H9 (cell line): ENCODE results near the gene TRPM3. TPM values are rescaled to one million over a fixed set of nuclear protein-coding genes. Genes with fewer than 3 reads are reported as not detected.
"Not testable (repeated sequence)": the region's sequence is repeated elsewhere in the genome, so short reads cannot be mapped to it uniquely, and the experiment has no call there.

Source experiments
- DNase-seq: peaks from one replicate; pipeline ENCODE4 v3.0.0-alpha.2; 2017
- H2AFZ ChIP-seq: one replicate; pipeline ENCODE4 v1.6.1; 2013; ENCODE audit warnings: mild to moderate bottlenecking, low read length, control low read depth, moderate library complexity
- H2AK5ac ChIP-seq: 2 replicates; pipeline ENCODE4 v1.6.1; 2013; ENCODE audit warnings: low read length, control low read depth, mixed read lengths; ENCODE audit not compliant: insufficient read length
- H2BK120ac ChIP-seq: one replicate; pipeline ENCODE4 v1.6.1; 2013; ENCODE audit warnings: low read depth, mild to moderate bottlenecking, low read length, control low read depth, inconsistent platforms; ENCODE audit not compliant: poor library complexity, severe bottlenecking
- H2BK12ac ChIP-seq: 2 replicates; pipeline ENCODE4 v1.6.1; 2013; ENCODE audit warnings: low read length, control low read depth, mixed read lengths, low read depth; ENCODE audit not compliant: insufficient read length
- H2BK15ac ChIP-seq: 2 replicates; pipeline ENCODE4 v1.6.1; 2013; ENCODE audit warnings: low read depth, low read length, control low read depth
- H2BK20ac ChIP-seq: one replicate; pipeline ENCODE4 v1.6.1; 2013; ENCODE audit warnings: low read depth, mild to moderate bottlenecking, low read length, control low read depth, inconsistent platforms; ENCODE audit not compliant: poor library complexity, severe bottlenecking
- H2BK5ac ChIP-seq: 2 replicates; pipeline ENCODE4 v1.6.1; 2013; ENCODE audit warnings: low read length, control low read depth, mixed read lengths; ENCODE audit not compliant: insufficient read length
- H3K14ac ChIP-seq: 2 replicates; pipeline ENCODE4 v1.6.1; 2013; ENCODE audit warnings: low read length, control low read depth; ENCODE audit not compliant: insufficient read depth
- H3K18ac ChIP-seq: 2 replicates; pipeline ENCODE4 v1.6.1; 2013; ENCODE audit warnings: low read depth, mild to moderate bottlenecking, mixed read lengths, low read length, control low read depth; ENCODE audit not compliant: insufficient read length
- H3K23ac ChIP-seq: 2 replicates; pipeline ENCODE4 v1.6.1; 2013; ENCODE audit warnings: low read length, control low read depth, mixed read lengths, low read depth; ENCODE audit not compliant: insufficient read length
- H3K23me2 ChIP-seq: 2 replicates; pipeline ENCODE4 v1.6.1; 2013; ENCODE audit warnings: low read depth, mild to moderate bottlenecking, mixed read lengths, low read length, control low read depth; ENCODE audit not compliant: insufficient read length, poor library complexity, severe bottlenecking
- H3K27ac ChIP-seq: 2 replicates; pipeline ENCODE4 v1.5.1; 2013; ENCODE audit warnings: low read length, control low read depth, mixed read lengths, low read depth; ENCODE audit not compliant: insufficient read length
- H3K27me3 ChIP-seq: 2 replicates; pipeline ENCODE4 v1.6.1; 2013; ENCODE audit warnings: low read length, control low read depth, inconsistent platforms; ENCODE audit not compliant: insufficient read depth
- H3K4ac ChIP-seq: 2 replicates; pipeline ENCODE4 v1.6.1; 2013; ENCODE audit warnings: low read depth, mild to moderate bottlenecking, control low read depth, inconsistent platforms, low read length, moderate library complexity
- H3K4me1 ChIP-seq: 2 replicates; pipeline ENCODE4 v1.6.1; 2013; ENCODE audit warnings: low read length, control low read depth, inconsistent platforms; ENCODE audit not compliant: insufficient read depth
- H3K4me2 ChIP-seq: 2 replicates; pipeline ENCODE4 v1.6.1; 2013; ENCODE audit warnings: low read length, control low read depth, mixed read lengths; ENCODE audit not compliant: insufficient read length, insufficient read depth
- H3K56ac ChIP-seq: 2 replicates; pipeline ENCODE4 v1.6.1; 2013; ENCODE audit warnings: low read depth, mild to moderate bottlenecking, mixed read lengths, low read length, control low read depth; ENCODE audit not compliant: insufficient read length
- H3K79me1 ChIP-seq: 2 replicates; pipeline ENCODE4 v1.6.1; 2013; ENCODE audit warnings: low read depth, mild to moderate bottlenecking, moderate library complexity, low read length, control low read depth, inconsistent platforms; ENCODE audit not compliant: insufficient read depth, poor library complexity, severe bottlenecking
- H3K79me2 ChIP-seq: 2 replicates; pipeline ENCODE4 v1.6.1; 2013; ENCODE audit warnings: low read length, control low read depth, inconsistent platforms; ENCODE audit not compliant: insufficient read depth
- H3K9ac ChIP-seq: 2 replicates; pipeline ENCODE4 v1.6.1; 2013; ENCODE audit warnings: low read length, control low read depth, mixed read lengths; ENCODE audit not compliant: insufficient read length; ENCODE audit errors: extremely low read depth
- H3K9me3 ChIP-seq: one replicate; pipeline ENCODE4 v1.6.1; 2013; ENCODE audit warnings: low read depth, low read length, inconsistent platforms; ENCODE audit not compliant: control insufficient read depth
- H3T11ph ChIP-seq: one replicate; pipeline ENCODE4 v1.6.1; 2013; ENCODE audit warnings: mild to moderate bottlenecking, low read length, control low read depth, inconsistent platforms
- H4K20me1 ChIP-seq: one replicate; pipeline ENCODE4 v1.6.1; 2013; ENCODE audit not compliant: control insufficient read depth, insufficient read length, insufficient read depth
- H4K5ac ChIP-seq: 2 replicates; pipeline ENCODE4 v1.6.1; 2013; ENCODE audit warnings: low read depth, mild to moderate bottlenecking, mixed read lengths, low read length, control low read depth; ENCODE audit not compliant: insufficient read length
- H4K8ac ChIP-seq: replicated peaks from 2 replicates; pipeline ENCODE4 v1.6.1; 2013; ENCODE audit warnings: low read length, control low read depth, mixed read lengths, low read depth; ENCODE audit not compliant: insufficient read length
- H4K91ac ChIP-seq: 2 replicates; pipeline ENCODE4 v1.6.1; 2013; ENCODE audit warnings: low read depth, mild to moderate bottlenecking, moderate library complexity, mixed read lengths, low read length, control low read depth; ENCODE audit not compliant: insufficient read length
- H3K27ac Mint-ChIP-seq, 3 experiments: 2 replicates in 2 of 3; 3 replicates in 1 of 3; pipeline ENCODE4 v1.8.0; 2020 to 2021; ENCODE audit warnings: mixed read lengths in 3 of 3, mild to moderate bottlenecking in 1 of 3, moderate library complexity in 1 of 3
- H3K27me3 Mint-ChIP-seq: 2 replicates; pipeline ENCODE4 v1.8.0; 2021; ENCODE audit warnings: low read depth, mild to moderate bottlenecking, moderate library complexity, mixed read lengths
- H3K36me3 Mint-ChIP-seq, 3 experiments: 2 replicates in 2 of 3; 3 replicates in 1 of 3; pipeline ENCODE4 v1.8.0; 2020 to 2021; ENCODE audit warnings: low read depth in 3 of 3, mixed read lengths in 3 of 3; ENCODE audit not compliant: insufficient read depth in 1 of 3
- H3K4me1 Mint-ChIP-seq, 2 experiments: 2 replicates each; pipeline ENCODE4 v1.8.0; 2020; ENCODE audit warnings: mixed read lengths in 2 of 2
- H3K4me3 Mint-ChIP-seq, 2 experiments: 2 replicates in 1 of 2; 3 replicates in 1 of 2; pipeline ENCODE4 v1.8.0; 2020 to 2021; ENCODE audit warnings: mild to moderate bottlenecking in 2 of 2, mixed read lengths in 2 of 2, moderate library complexity in 1 of 2
- H3K9me3 Mint-ChIP-seq, 2 experiments: 2 replicates in 1 of 2; 3 replicates in 1 of 2; pipeline ENCODE4 v1.8.0; 2020; ENCODE audit warnings: mild to moderate bottlenecking in 2 of 2, mixed read lengths in 2 of 2, moderate library complexity in 1 of 2
- CTCF ChIP-seq: fragments of 200-600 bp; sonication (generic); conservative IDR thresholded peaks from 3 replicates; pipeline ENCODE4 v1.8.0; 2021; ENCODE audit warnings: antibody characterized with exemption, mild to moderate bottlenecking
- WGBS: extraction: QIAGEN DNeasy Blood & Tissue Kit; methylation state at CpG from one replicate; pipeline ENCODE4 v1.1.7; 2013; ENCODE audit warnings: missing lambda C conversion rate, low lambda C conversion rate, mixed read lengths; ENCODE audit not compliant: insufficient read length; ENCODE audit errors: extremely low coverage; 5-methylcytosine and 5-hydroxymethylcytosine counted together
- total RNA-seq: library from RNA; stranded (reverse); gene quantifications from 2 replicates; pipeline ENCODE4 v1.2.1, GENCODE V29; 2021

Gene TRPM3
- total RNA-seq, 1 experiment from 2014 or later = 10.3 TPM

GRCh38 chr9:70629080-70629685 lies 492.2 kb downstream of the TRPM3 start:
- H3K4ac ChIP-seq, H4K91ac ChIP-seq, H2BK20ac ChIP-seq, H3K4me2 ChIP-seq, H2AK5ac ChIP-seq, DNase-seq, H3K23ac ChIP-seq, H3K27ac Mint-ChIP-seq, H2BK5ac ChIP-seq, H2BK120ac ChIP-seq, H3K4me3 Mint-ChIP-seq, H3K14ac ChIP-seq, H3K79me1 ChIP-seq, H3T11ph ChIP-seq, H4K5ac ChIP-seq, H4K8ac ChIP-seq, H3K36me3 Mint-ChIP-seq, H3K79me2 ChIP-seq, H3K27me3 Mint-ChIP-seq, H3K27ac ChIP-seq, H2BK15ac ChIP-seq, H2BK12ac ChIP-seq, H3K18ac ChIP-seq, H4K20me1 ChIP-seq, H3K4me1 ChIP-seq, H3K27me3 ChIP-seq, H3K9ac ChIP-seq, H3K9me3 Mint-ChIP-seq, H3K9me3 ChIP-seq, H3K56ac ChIP-seq, H2AFZ ChIP-seq, H3K23me2 ChIP-seq: not testable (repeated sequence)
- TF ChIP-seq CTCF = peak; percentile 57
- no CpG with 5 or more reads among the region's 15 CpGs for WGBS
- H3K4me1 Mint-ChIP-seq = peaks cover 3 to 10% of the 10 kb centered on the region in 2 experiments; a peak in 2 of 4 replicates
